HepG2 (cell line): Measurements from ENCODE around the gene HIF1AN. TPM values are rescaled to one million over a fixed set of nuclear protein-coding genes. Genes with fewer than 3 reads are reported as not detected.

Experiments used
- ATAC-seq: fragments of 200-7000 bp; cut with Tn5 transposase; 3 replicates; pipeline ENCODE4 v1.9.1; 2020; ENCODE audit warnings: mild to moderate bottlenecking, moderate library complexity
- BruUV-seq: library from RNA; stranded (reverse); fragments of 400-500 nt; replicated peaks from 2 replicates; lab custom pipeline; 2021; lab: Mats Ljungman, UMichigan
- CTCF ChIA-PET: fragments of 300-600 bp; formaldehyde crosslinking; extraction: SDS; loops from one replicate; lab custom pipeline; 2021; ENCODE audit warnings: low total read pairs, inconsistent platforms, low intra/inter-chr PET ratio; lab: Yijun Ruan, JAX
- POLR2A ChIA-PET: fragments of 350-600 bp; sonication (Branson Sonifier 250); formaldehyde crosslinking; loops from one replicate; lab custom pipeline; 2020; ENCODE audit warnings: antibody characterized with exemption, inconsistent platforms; lab: Yijun Ruan, JAX
- DNase-seq: peaks from one replicate; pipeline ENCODE4 v3.0.0-alpha.2; 2015; ENCODE audit warnings: low spot score
- FAIRE-seq: peaks from 3 replicates; lab custom pipeline; 2011; peaks lifted over from hg19 to GRCh38; lab: Jason Lieb, UNC
- H2AFZ ChIP-seq: one replicate; pipeline ENCODE4 v1.6.1; 2011; ENCODE audit warnings: low read length, inconsistent platforms
- H3K27ac ChIP-seq: fragments of 300-600 bp; 3 replicates; pipeline ENCODE4 v1.8.0; 2011; ENCODE audit warnings: mixed run types, mild to moderate bottlenecking, mixed read lengths, low read length, inconsistent platforms; ENCODE audit not compliant: insufficient read depth; ENCODE audit errors: extremely low read length
- H3K27me3 ChIP-seq, 2 experiments: fragments of 200-600 bp in 1 of 2; 2 replicates in 1 of 2; 3 replicates in 1 of 2; pipeline versions ENCODE4 v1.6.0 to v1.8.0; 2011; ENCODE audit warnings: low read length in 2 of 2, mild to moderate bottlenecking in 2 of 2, moderate library complexity in 2 of 2, inconsistent platforms in 1 of 2; ENCODE audit not compliant: insufficient read depth in 2 of 2, control insufficient read depth in 1 of 2
- H3K36me3 ChIP-seq, 2 experiments: fragments of 200-600 bp in 1 of 2; replicated peaks in 1 of 2; 2 replicates in 1 of 2; 3 replicates in 1 of 2; pipeline versions ENCODE4 v1.5.1 to v1.8.0; 2011; ENCODE audit warnings: low read length in 2 of 2, inconsistent platforms in 1 of 2; ENCODE audit not compliant: insufficient read depth in 2 of 2, control insufficient read depth in 1 of 2
- H3K4me1 ChIP-seq: 2 replicates; pipeline ENCODE4 v1.5.1; 2012; ENCODE audit warnings: low read length, inconsistent platforms; ENCODE audit not compliant: insufficient read depth
- H3K4me2 ChIP-seq: 2 replicates; pipeline ENCODE4 v1.6.0; 2011; ENCODE audit warnings: low read depth, low read length, inconsistent platforms
- H3K4me3 ChIP-seq, 3 experiments: fragments of 200-600 bp in 1 of 3; sonication (generic), shearing (Covaris generic) in 1 of 3; replicated peaks in 1 of 3; 2 replicates each; pipeline ENCODE4 v1.5.1; 2011 to 2016; ENCODE audit warnings: low read length in 3 of 3, inconsistent platforms in 2 of 3, low read depth in 2 of 3, mild to moderate bottlenecking in 2 of 3, control low read depth in 1 of 3, mixed read lengths in 1 of 3; ENCODE audit not compliant: insufficient read depth in 1 of 3
- H3K79me2 ChIP-seq: one replicate; pipeline ENCODE4 v1.6.1; 2011; ENCODE audit warnings: low read length, inconsistent platforms; ENCODE audit not compliant: insufficient read depth
- H3K9ac ChIP-seq: 2 replicates; pipeline ENCODE4 v1.6.0; 2011; ENCODE audit warnings: mild to moderate bottlenecking, low read depth, low read length, inconsistent platforms; ENCODE audit not compliant: insufficient read depth
- H3K9me3 ChIP-seq: 2 replicates; pipeline ENCODE4 v1.5.1; 2012; ENCODE audit warnings: mild to moderate bottlenecking, low read length
- H4K20me1 ChIP-seq: 2 replicates; pipeline ENCODE4 v1.6.0; 2011; ENCODE audit warnings: inconsistent platforms, mild to moderate bottlenecking, low read length, moderate library complexity; ENCODE audit not compliant: insufficient read depth
- PPARG ChIP-seq: conservative IDR thresholded peaks from 2 replicates; pipeline ENCODE4 v1.6.1; 2016; ENCODE audit warnings: missing biosample characterization, missing genetic modification reagents
- SIX4 ChIP-seq: sonication (generic); formaldehyde crosslinking; IDR thresholded peaks from 2 replicates; pipeline ENCODE4 v1.4.0; 2020; ENCODE audit warnings: missing genetic modification reagents
- U2AF2 ChIP-seq: fragments of 200-400 bp; formaldehyde crosslinking; IDR thresholded peaks from 2 replicates; pipeline ENCODE4 v1.6.1; 2017; ENCODE audit warnings: low read depth, mild to moderate bottlenecking, low read length
- ZBTB8A ChIP-seq: sonication (generic); formaldehyde crosslinking; IDR thresholded peaks from 2 replicates; pipeline ENCODE4 v1.4.0; 2020; ENCODE audit warnings: mild to moderate bottlenecking, low read depth, missing genetic modification reagents, borderline replicate concordance
- ZMYM2 ChIP-seq: sonication (generic); formaldehyde crosslinking; IDR thresholded peaks from 2 replicates; pipeline ENCODE4 v1.8.0; 2022; ENCODE audit warnings: mild to moderate bottlenecking, missing genetic modification reagents
- WGBS: methylation state at CpG from one replicate; pipeline ENCODE4 v1.1.6; 2017; ENCODE audit warnings: low lambda C conversion rate; 5-methylcytosine and 5-hydroxymethylcytosine counted together
- in situ Hi-C: cut with HindIII; loops from 2 replicates; pipeline ENCODE4 v1.10.0; 2017; ENCODE audit warnings: low pct_unique_long_range_greater_than_20kb; ENCODE audit not compliant: extremely low pct_ligation_motif_present
- intact Hi-C: fragments of 100-400 bp; cut with micrococcal nuclease; formaldehyde crosslinking; loops from one replicate; pipeline ENCODE4 v1.10.0; 2022; ENCODE audit not compliant: unreplicated experiment
- polyA plus RNA-seq, 8 experiments: library from polyadenylated mRNA; depleted of rRNA in 3 of 8; stranded (reverse) in 7 of 8; unstranded in 1 of 8; fragments of >200 nt; fragmentation: Illumina TruSeq in 4 of 8; extraction: Trizol in 4 of 8; gene quantifications; 2 replicates each; pipeline versions ENCODE4 v1.2.1 to v1.2.3, GENCODE V29; 2011 to 2016; ENCODE audit warnings: low read depth in 4 of 8, missing spikeins in 1 of 8, mixed read lengths in 1 of 8; ENCODE audit not compliant: insufficient read depth in 1 of 8
- total RNA-seq, 5 experiments: library from RNA; depleted of rRNA; stranded (reverse); fragments of >200 nt; fragmentation: Illumina TruSeq; extraction: Trizol; gene quantifications; 2 replicates each; pipeline ENCODE4 v1.2.3, GENCODE V29; 2016; ENCODE audit warnings: low read depth in 1 of 5

Gene HIF1AN
- total and polyA plus RNA-seq, 2 of the 13 experiments (the other 11 are each of a cell fraction or from before 2014, with no cell fraction given) = 8.6 to 10.7 TPM

- Histone ChIP-seq H3K36me3 (no peaks in the 10 kb centered on the region), H2AFZ (no peak overlapping the region), H3K9ac (no peak overlapping the region), H3K79me2 (no peaks in the 10 kb centered on the region), H3K4me3 (no peak overlapping the region), H3K27me3 (peaks cover 2 to 23% of the 10 kb centered on the region in 2 experiments; a peak in 2 of 5 replicates), H4K20me1 (no peaks in the 10 kb centered on the region), H3K9me3 (no peaks in the 10 kb centered on the region), H3K4me1 (peaks cover 27% of the 10 kb centered on the region), H3K4me2 (no peak overlapping the region), H3K27ac (no peak overlapping the region)
- POLR2A ChIA-PET = no interaction called here
- FAIRE-seq (no peak), ATAC-seq (no peak; the same call in 2 of the 3 replicates), DNase-seq (no peak)
- in situ Hi-C loops = no loop called here
- 15% methylated on average over 10 of the region's 11 CpGs for WGBS
- CTCF ChIA-PET = no interaction called here
- BruUV-seq = no TSS peak
- no peak for TF ChIP-seq ZBTB8A (CRISPR knock-in tag)
- intact Hi-C loops = no loop called here
These were observed 31.5 kb downstream of the HIF1AN start for GRCh38 chr10:100567249-100567648.

- H3K4me3 ChIP-seq = no peak overlapping the region
- H3K36me3 ChIP-seq = no peaks in the 10 kb centered on the region
- H3K4me1 ChIP-seq = peaks cover 27% of the 10 kb centered on the region
- H3K27me3 ChIP-seq = peaks cover 2 to 23% of the 10 kb centered on the region in 2 experiments; a peak in 2 of 5 replicates
- no peak overlapping the region for H3K4me2 ChIP-seq
- no peak overlapping the region for H2AFZ ChIP-seq
- 22% methylated on average over 6 of the region's 6 CpGs for WGBS
- FAIRE-seq = no peak
- intact Hi-C loops (no loop called here), in situ Hi-C loops (no loop called here)
- no peak for TF ChIP-seq PPARG (CRISPR knock-in tag)
- TF ChIP-seq U2AF2 = no peak
- no peak for TF ChIP-seq SIX4 (CRISPR knock-in tag)
- no peak for TF ChIP-seq ZMYM2 (CRISPR knock-in tag)
- H3K27ac ChIP-seq = no peak overlapping the region
- no peaks in the 10 kb centered on the region for H4K20me1 ChIP-seq
- no peak overlapping the region for H3K9ac ChIP-seq
- ChIA-PET CTCF (no interaction called here), POLR2A (no interaction called here)
- no peak for DNase-seq
- BruUV-seq = no TSS peak
- no peaks in the 10 kb centered on the region for H3K79me2 ChIP-seq
- H3K9me3 ChIP-seq = no peaks in the 10 kb centered on the region
- ATAC-seq = no peak
These were observed 32.1 kb downstream of the HIF1AN start for GRCh38 chr10:100567826-100568225.
